Ovary (tissue), 3 donors: ENCODE data around the gene POC1B.

ENCODE experiments used
- CTCF ChIP-seq, 3 donors: fragments of 450-650 bp in 2 of 3; fragments of 200-600 bp in 1 of 3; IDR thresholded peaks; one replicate each; pipeline versions ENCODE4 v1.5.1 to v1.8.0; 2016 to 2022; ENCODE audit warnings: antibody characterized with exemption in 3 of 3, mild to moderate bottlenecking in 1 of 3
- EP300 ChIP-seq: sonication (generic); formaldehyde crosslinking; IDR thresholded peaks from one replicate; pipeline ENCODE4 v1.6.1; 2017; ENCODE audit warnings: antibody characterized with exemption
- donor health status: DM: no; HTN: no; CAD: no.

- TF ChIP-seq EP300: no peak
- no peak for TF ChIP-seq CTCF (IDR thresholded peaks at IDR 0.05)
These were observed 31.1 kb upstream of the POC1B start for GRCh38 chr12:89556976-89557375.
